GM12878 (cell line): ENCODE data around the gene SORBS1. TPM values are rescaled to one million over a fixed set of nuclear protein-coding genes. Genes with fewer than 3 reads are reported as not detected.

Experiments used
- ATAC-seq: fragments of 200-7000 bp; cut with Tn5 transposase; 3 replicates; pipeline ENCODE4 v1.9.1; 2020; ENCODE audit warnings: mild to moderate bottlenecking, moderate library complexity
- BruUV-seq: library from RNA; stranded (reverse); fragments of 400-500 nt; replicated peaks from 2 replicates; lab custom pipeline; 2021; lab: Mats Ljungman, UMichigan
- CTCF ChIA-PET: fragments of 300-600 bp; sonication (Branson Sonifier 250); formaldehyde crosslinking; extraction: SDS; loops from one replicate; lab custom pipeline; 2021; ENCODE audit warnings: inconsistent platforms; lab: Yijun Ruan, JAX
- POLR2A ChIA-PET: fragments of 350-600 bp; formaldehyde crosslinking; extraction: SDS; loops from one replicate; lab custom pipeline; 2021; ENCODE audit warnings: inconsistent platforms; lab: Charles Lee
- RAD21 ChIA-PET: fragments of 300-600 bp; sonication (Branson Sonifier 250); formaldehyde crosslinking; loops from one replicate; lab custom pipeline; 2023; ENCODE audit warnings: antibody characterized with exemption; ENCODE audit not compliant: unreplicated experiment; lab: Charles Lee
- SMC1A ChIA-PET: fragments of 300-600 bp; sonication (Branson Sonifier 250); formaldehyde crosslinking; loops from one replicate; lab custom pipeline; 2023; ENCODE audit not compliant: unreplicated experiment, uncharacterized antibody; lab: Charles Lee
- DNase-seq: peaks from one replicate; pipeline ENCODE4 v3.0.0-alpha.2; 2011; ENCODE audit warnings: low read depth, low spot score
- FAIRE-seq: peaks from 3 replicates; lab custom pipeline; 2011; peaks lifted over from hg19 to GRCh38; lab: Jason Lieb, UNC
- H2AFZ ChIP-seq: 2 replicates; pipeline ENCODE4 v1.6.0; 2011; ENCODE audit warnings: low read depth, low read length, control low read depth; ENCODE audit not compliant: control insufficient read depth
- H3K27ac ChIP-seq: 2 replicates; pipeline ENCODE4 v1.5.1; 2011; ENCODE audit warnings: control low read depth; ENCODE audit not compliant: control insufficient read depth, insufficient read depth
- H3K27me3 ChIP-seq, 2 experiments: replicated peaks in 1 of 2; 2 replicates each; pipeline versions ENCODE4 v1.6.0 to v1.6.1; 2011; ENCODE audit warnings: low read length in 1 of 2; ENCODE audit not compliant: control insufficient read depth in 2 of 2, insufficient read depth in 2 of 2
- H3K36me3 ChIP-seq, 2 experiments: 2 replicates each; pipeline ENCODE4 v1.5.1; 2011; ENCODE audit warnings: low read length in 1 of 2; ENCODE audit not compliant: control insufficient read depth in 2 of 2, insufficient read depth in 2 of 2
- H3K4me1 ChIP-seq: 2 replicates; pipeline ENCODE4 v1.6.1; 2011; ENCODE audit warnings: mild to moderate bottlenecking, low read length, moderate library complexity, mixed read lengths; ENCODE audit not compliant: control insufficient read depth, insufficient read depth
- H3K4me2 ChIP-seq: 2 replicates; pipeline ENCODE4 v1.6.0; 2011; ENCODE audit warnings: control low read depth; ENCODE audit not compliant: control insufficient read depth, insufficient read depth
- H3K4me3 ChIP-seq: fragments of 200-600 bp; sonication (generic); 2 replicates; pipeline ENCODE4 v1.5.1; 2016
- H3K79me2 ChIP-seq: 2 replicates; pipeline ENCODE4 v1.6.0; 2011; ENCODE audit warnings: low read length; ENCODE audit not compliant: control insufficient read depth, insufficient read depth
- H3K9ac ChIP-seq: 2 replicates; pipeline ENCODE4 v1.8.0; 2011; ENCODE audit warnings: low read length, control low read depth, mixed read lengths; ENCODE audit not compliant: control insufficient read depth, insufficient read depth
- H3K9me3 ChIP-seq: replicated peaks from 3 replicates; pipeline ENCODE4 v1.5.1; 2011; ENCODE audit warnings: mild to moderate bottlenecking, low read length; ENCODE audit not compliant: control insufficient read depth, insufficient read depth
- H4K20me1 ChIP-seq: 2 replicates; pipeline ENCODE4 v1.6.0; 2011; ENCODE audit not compliant: control insufficient read depth, insufficient read depth
- CEBPB ChIP-seq, 2 experiments: fragments of 150-350 bp in 1 of 2; IDR thresholded peaks; 2 replicates each; pipeline ENCODE4 v1.6.1; 2012 to 2014; ENCODE audit warnings: low read depth in 2 of 2, low read length in 2 of 2, borderline replicate concordance in 1 of 2, inconsistent platforms in 1 of 2
- IRF3 ChIP-seq: fragments of 450-650 bp; IDR thresholded peaks from 2 replicates; pipeline ENCODE4 v1.6.1; 2014; ENCODE audit warnings: mild to moderate bottlenecking
- PAX8 ChIP-seq: fragments of 450-650 bp; IDR thresholded peaks from 2 replicates; pipeline ENCODE4 v1.6.1; 2017; ENCODE audit warnings: mild to moderate bottlenecking, moderate library complexity
- SKIL ChIP-seq: fragments of 450-650 bp; IDR thresholded peaks from 2 replicates; pipeline ENCODE4 v1.6.1; 2017; ENCODE audit warnings: mild to moderate bottlenecking, low read depth, inconsistent platforms; ENCODE audit not compliant: poor library complexity, severe bottlenecking
- TARDBP ChIP-seq: IDR thresholded peaks from 2 replicates; pipeline ENCODE4 v1.6.1; 2016; ENCODE audit warnings: borderline replicate concordance
- WGBS: methylation state at CpG from one replicate; pipeline ENCODE4 v1.1.6; 2016; ENCODE audit warnings: low lambda C conversion rate; ENCODE audit not compliant: insufficient replicate concordance, insufficient coverage; ENCODE audit errors: missing lambda C conversion rate; 5-methylcytosine and 5-hydroxymethylcytosine counted together
- in situ Hi-C: fragments of 300-500 bp; cut with MboI; formaldehyde crosslinking; loops from 9 replicates; pipeline ENCODE4 v1.14.3; 2018; ENCODE audit warnings: mixed read lengths
- intact Hi-C: fragments of 100-400 bp; cut with micrococcal nuclease; formaldehyde crosslinking; loops from one replicate; pipeline ENCODE4 v1.14.2; 2022; ENCODE audit not compliant: unreplicated experiment
- polyA plus RNA-seq, 11 experiments: library from polyadenylated mRNA; depleted of rRNA in 4 of 11; unstranded in 6 of 11; stranded (reverse) in 5 of 11; fragments of >200 nt; fragmentation: Nextera tagmentation in 4 of 11; fragmentation: Illumina TruSeq in 1 of 11; extraction: Ambion mirVana in 4 of 11; extraction: Trizol in 1 of 11; gene quantifications; 1 replicate in 1 of 11; 2 replicates in 10 of 11; pipeline versions ENCODE4 v1.2.1 to v1.2.3, GENCODE V29; 2011 to 2016; ENCODE audit warnings: inconsistent platforms in 2 of 11, missing spikeins in 2 of 11, low read depth in 1 of 11
- total RNA-seq, 4 experiments: library from RNA; depleted of rRNA in 3 of 4; stranded (reverse); fragments of >200 nt in 3 of 4; fragmentation: Illumina TruSeq in 1 of 4; extraction: Trizol in 1 of 4; gene quantifications; 2 replicates each; pipeline versions ENCODE4 v1.2.1 to v1.2.3, GENCODE V29; 2013 to 2021

The SORBS1 gene
- total and polyA plus RNA-seq, 10 of the 15 experiments (the other 5 are each of a cell fraction or from before 2014, with no cell fraction given) = 0.13 to 0.75 (median 0.39) TPM

- TF ChIP-seq CEBPB (IDR thresholded peaks at IDR 0.05; ENCODE audit: borderline replicate concordance in 1 of 2, low read depth in 2 of 2, low read length in 2 of 2) (no peak), PAX8 (no peak), SKIL (no peak)
- TF ChIP-seq, all 136 proteins: peak for 0
Observed at GRCh38 chr10:95478935-95479334, 82.2 kb downstream of the SORBS1 start (continued).

GRCh38 chr10:95478185-95478584 is 83.0 kb downstream of the SORBS1 start:
- in situ Hi-C loops = no loop called here
- no peaks in the 10 kb centered on the region for H3K9me3 ChIP-seq
- no peak overlapping the region for H3K4me2 ChIP-seq
- CTCF ChIA-PET = interaction anchor here (0.6 to 1.3 kb wide), 7 partner anchors 8 to 121 kb away, joined by 3 to 4 read pairs (median 3); no protein-coding TSS in a partner anchor
- H3K9ac ChIP-seq = no peak overlapping the region
- H3K36me3 ChIP-seq = no peaks in the 10 kb centered on the region
- POLR2A ChIA-PET = no interaction called here
- DNase-seq (no peak), FAIRE-seq (no peak), ATAC-seq (no peak)
- BruUV-seq = no TSS peak
- H3K27ac ChIP-seq = no peak overlapping the region
- 44% methylated on average over 1 of the region's 1 CpG for WGBS
- H3K4me3 ChIP-seq = no peak overlapping the region
- no peaks in the 10 kb centered on the region for H4K20me1 ChIP-seq
- no peak overlapping the region for H2AFZ ChIP-seq
- H3K27me3 ChIP-seq = peaks cover 1 to 4% of the 10 kb centered on the region in 2 experiments; a peak in 2 of 4 replicates
- SMC1A ChIA-PET = no interaction called here
- no peaks in the 10 kb centered on the region for H3K79me2 ChIP-seq
- intact Hi-C loops = no loop called here
- TF ChIP-seq TARDBP (no peak), IRF3 (no peak)
- RAD21 ChIA-PET = no interaction called here
- H3K4me1 ChIP-seq = peaks cover 3% of the 10 kb centered on the region; the same call in 1 of the 2 replicates
